ENCODE data around the gene C21orf91. TPM values are rescaled to one million over a fixed set of nuclear protein-coding genes. Genes with fewer than 3 reads are reported as not detected.

C21orf91 gene
- polyA plus RNA-seq, 6 donors from 2014 or later, result 18.5 to 35.2 (median 32.9) TPM

DNA sequence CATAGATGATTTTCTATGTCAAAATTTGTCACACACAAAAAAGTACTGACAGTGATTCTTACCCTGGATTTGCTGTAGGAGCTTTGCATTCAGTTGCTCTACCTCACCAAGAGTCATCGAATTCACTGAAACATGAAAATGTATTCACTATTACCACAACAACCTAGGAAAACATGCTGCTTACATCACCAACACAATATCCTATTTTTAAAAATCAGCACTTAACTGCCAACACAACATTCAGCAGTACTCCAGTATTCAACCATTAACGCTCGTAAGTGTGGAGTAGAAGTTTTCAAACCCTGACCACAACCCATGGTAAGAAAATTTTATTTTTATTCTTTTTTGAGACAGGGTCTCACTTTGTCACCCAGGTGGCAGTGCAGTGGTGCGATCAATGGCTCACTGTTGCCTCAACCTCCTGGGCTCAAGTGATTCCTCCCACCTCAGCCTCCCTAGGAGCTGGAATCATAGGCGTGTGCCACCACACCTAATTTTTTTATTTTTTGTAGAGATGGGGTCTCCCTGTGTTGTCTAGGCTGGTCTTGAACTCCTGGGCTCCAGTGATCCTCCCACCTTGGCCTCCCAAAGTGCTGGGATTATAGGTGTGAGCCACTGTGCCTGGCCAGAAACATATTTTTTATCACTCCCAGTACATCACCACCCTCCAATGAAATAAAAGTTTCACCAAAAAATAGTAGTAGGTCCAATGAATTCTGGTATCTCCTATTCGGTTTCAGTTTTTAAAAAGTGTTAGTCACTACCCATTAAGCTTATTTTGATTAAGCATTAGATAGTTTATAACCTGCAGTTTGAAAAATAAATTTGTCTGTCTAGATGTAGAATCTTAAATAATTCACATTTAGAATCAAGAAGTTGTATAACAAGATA, 23.8 kb downstream of the C21orf91 start:
- Mint-ChIP-seq H3K4me1 (peaks cover 10 to 32% (median 19%) of the 10 kb centered on the region in 3 donors), H3K9me3 (no peaks in the 10 kb centered on the region), H3K4me3 (peak overlapping the region in 1 of 8 donors; percentile 8), H3K27ac (peak overlapping the region; percentile 2 to 61 (median 45)), H3K36me3 (peaks cover 0 to 17% of the 10 kb centered on the region in 2 donors), H3K27me3 (no peaks in the 10 kb centered on the region)
- ATAC-seq (ENCODE audit: low read depth in 2 of 2), result peak; percentile 41 to 58
- no peak for DNase-seq

DNA sequence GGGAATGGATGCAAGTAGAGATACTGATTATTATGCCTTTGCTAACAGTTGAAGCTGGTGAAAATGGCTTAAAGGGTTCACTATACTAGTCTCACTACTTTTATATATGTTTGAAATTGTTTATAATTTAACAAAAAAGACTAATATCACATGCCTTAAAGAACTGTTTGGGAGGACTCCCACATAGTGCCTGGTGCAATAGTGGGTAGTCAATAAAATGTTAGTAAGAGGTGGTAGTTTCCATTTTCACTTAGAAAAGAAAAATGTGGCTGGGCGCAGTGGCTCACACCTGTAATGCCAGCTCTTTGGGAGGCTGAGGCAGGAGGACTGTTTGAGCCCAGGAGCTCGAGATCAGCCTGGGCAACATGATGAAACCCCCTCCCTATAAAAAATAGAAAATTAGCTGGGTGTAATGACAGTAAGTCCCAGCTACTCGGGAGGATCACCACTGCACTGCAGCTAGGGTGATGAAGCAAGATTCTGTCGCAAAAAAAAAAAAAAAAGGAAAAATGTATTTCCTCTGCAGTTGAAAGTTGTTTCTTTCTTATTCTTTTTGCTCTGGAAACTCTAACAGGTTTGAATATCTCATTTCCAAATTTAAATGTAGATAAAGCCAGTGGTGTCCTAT, 24.5 kb downstream of the C21orf91 start:
- no peaks in the 10 kb centered on the region for H3K9me3 Mint-ChIP-seq
- ATAC-seq (ENCODE audit: low read depth in 2 of 2) (no peak), DNase-seq (no peak)
- H3K4me1 Mint-ChIP-seq, result peaks cover 13 to 36% (median 22%) of the 10 kb centered on the region in 3 donors
- no peaks in the 10 kb centered on the region for H3K27me3 Mint-ChIP-seq
- H3K36me3 Mint-ChIP-seq, result peaks cover 0 to 21% of the 10 kb centered on the region in 2 donors
- H3K4me3 Mint-ChIP-seq, result peak overlapping the region in 4 of 8 donors; percentile 8 to 75 (median 64)
- peak overlapping the region in 4 of 6 donors; percentile 2 to 72 (median 36) for H3K27ac Mint-ChIP-seq

DNA sequence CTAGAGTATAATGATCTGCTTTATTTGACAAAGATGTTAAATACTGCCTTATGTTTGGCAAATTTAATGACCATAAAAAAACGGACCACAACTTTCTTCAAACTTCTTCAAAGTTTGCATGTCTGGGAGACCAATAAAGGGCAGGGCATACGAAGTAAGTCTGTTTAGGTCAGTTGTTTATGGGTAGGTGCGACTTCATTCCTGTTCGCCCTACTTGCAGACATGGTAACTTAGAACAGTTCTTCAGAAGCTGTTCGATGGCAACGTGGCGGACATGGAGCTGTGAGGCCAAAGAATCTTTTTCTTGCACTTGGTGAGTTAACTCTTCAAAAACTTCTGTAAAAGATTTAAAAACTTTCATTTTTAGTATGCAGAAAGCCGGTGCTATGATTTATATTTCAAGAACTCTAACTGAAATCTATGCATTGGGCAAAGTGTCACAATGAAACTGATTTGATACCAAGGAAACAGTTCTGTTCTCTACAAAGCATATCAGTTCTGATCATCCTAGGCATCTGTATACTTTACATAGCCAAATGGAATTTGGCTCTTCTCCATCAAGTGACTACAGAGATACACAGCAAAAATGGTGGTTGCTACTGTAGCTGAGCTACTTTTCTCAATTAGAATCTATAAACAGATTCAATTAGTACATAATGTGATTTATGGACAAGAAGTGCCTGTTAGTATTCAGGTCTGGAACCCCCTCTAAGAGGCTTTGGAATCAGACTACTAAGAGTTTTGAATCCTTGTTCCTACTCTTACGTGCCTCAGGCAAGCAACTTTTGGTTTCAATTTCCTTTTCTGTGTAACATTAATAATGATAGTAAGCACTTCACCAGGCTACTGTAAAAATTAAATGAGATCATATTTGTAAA, 25.7 kb downstream of the C21orf91 start:
- Mint-ChIP-seq H3K4me3 (peak overlapping the region in 7 of 8 donors; percentile 26 to 75 (median 57)), H3K9me3 (no peaks in the 10 kb centered on the region), H3K27me3 (no peaks in the 10 kb centered on the region), H3K27ac (peak overlapping the region in 3 of 6 donors; percentile 2 to 69 (median 52)), H3K36me3 (peaks cover 0 to 21% of the 10 kb centered on the region in 2 donors), H3K4me1 (peaks cover 9 to 35% (median 23%) of the 10 kb centered on the region in 3 donors)
- DNase-seq (no peak), ATAC-seq (ENCODE audit: low read depth in 2 of 2) (peak; percentile 75 to 82)

DNA sequence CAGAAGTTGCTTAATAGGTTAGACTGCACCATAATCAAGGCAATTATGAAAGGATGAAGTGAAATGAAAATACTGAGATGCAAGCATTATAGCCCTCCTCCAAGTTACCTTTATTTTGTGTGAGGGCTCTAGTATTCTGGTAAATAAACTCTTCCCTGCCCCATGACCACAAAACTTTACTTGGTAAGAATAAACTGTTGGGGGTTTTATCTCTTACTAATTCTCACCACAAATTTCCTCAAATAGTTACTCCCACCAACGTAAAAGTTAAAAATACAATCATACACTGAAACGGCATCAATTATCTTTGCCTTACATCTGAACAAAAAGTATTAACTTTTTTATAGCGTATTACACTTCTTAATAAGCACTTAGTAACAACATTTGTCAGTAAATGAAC, 29.5 kb downstream of the C21orf91 start:
- Mint-ChIP-seq H3K36me3 (peaks cover 6 to 21% of the 10 kb centered on the region in 2 donors), H3K9me3 (peaks cover 0 to 2% (median 0%) of the 10 kb centered on the region in 7 donors), H3K4me1 (peaks cover 15 to 39% (median 24%) of the 10 kb centered on the region in 3 donors), H3K27me3 (no peaks in the 10 kb centered on the region), H3K27ac (peak overlapping the region in 2 of 6 donors; percentile 6 to 39), H3K4me3 (no peak overlapping the region)
- ATAC-seq (ENCODE audit: low read depth in 2 of 2) (no peak), DNase-seq (no peak)

DNA sequence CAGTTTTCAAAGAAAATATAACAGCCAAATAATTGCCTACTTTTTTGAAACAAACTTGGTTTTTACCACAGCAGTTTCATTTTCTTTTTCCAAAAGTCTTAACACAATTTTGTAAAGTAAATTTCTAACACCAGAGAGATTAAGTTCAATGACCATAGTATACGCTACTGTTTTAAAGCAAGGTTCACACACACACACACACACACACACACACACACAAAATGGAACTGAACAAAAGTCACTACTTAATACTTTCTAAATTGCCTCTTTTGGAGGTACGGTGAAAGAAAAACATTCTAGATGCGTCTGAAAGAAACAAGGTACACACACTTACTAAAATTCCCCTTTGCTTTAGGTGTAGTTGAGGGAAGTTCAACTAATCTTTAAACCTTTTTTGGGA, 30.1 kb downstream of the C21orf91 start:
- Mint-ChIP-seq H3K9me3 (peaks cover 0 to 2% (median 0%) of the 10 kb centered on the region in 7 donors), H3K27me3 (no peaks in the 10 kb centered on the region), H3K36me3 (peaks cover 6 to 21% of the 10 kb centered on the region in 2 donors), H3K4me1 (peaks cover 21 to 44% (median 26%) of the 10 kb centered on the region in 3 donors), H3K4me3 (no peak overlapping the region), H3K27ac (peak overlapping the region in 2 of 6 donors; percentile 30 to 36)
- no peak for DNase-seq
- no peak for ATAC-seq (ENCODE audit: low read depth in 2 of 2)

DNA sequence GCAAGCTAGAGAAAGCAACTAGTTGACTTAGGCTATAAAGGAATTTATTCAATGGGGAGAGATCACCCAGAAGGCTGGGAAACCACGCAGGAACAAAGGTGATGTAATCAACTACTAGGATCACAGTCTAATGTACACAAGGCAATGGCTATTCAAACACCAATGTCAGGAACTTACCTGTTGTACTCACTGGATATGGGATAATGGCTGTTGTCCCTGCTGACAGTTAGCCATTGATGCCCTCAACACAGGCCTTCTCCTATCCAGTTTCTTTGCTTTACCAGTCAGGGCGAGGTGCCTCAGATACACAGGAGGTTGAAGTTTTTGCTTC, 32.3 kb downstream of the C21orf91 start:
- ATAC-seq (ENCODE audit: low read depth in 2 of 2), result no peak
- no peak for DNase-seq
- Mint-ChIP-seq H3K9me3 (peaks cover 0 to 2% (median 0%) of the 10 kb centered on the region in 7 donors), H3K27ac (peak overlapping the region in 1 of 6 donors; percentile 14), H3K27me3 (no peaks in the 10 kb centered on the region), H3K4me1 (peaks cover 36 to 53% (median 44%) of the 10 kb centered on the region in 3 donors), H3K36me3 (peaks cover 6 to 21% of the 10 kb centered on the region in 2 donors), H3K4me3 (no peak overlapping the region)

DNA sequence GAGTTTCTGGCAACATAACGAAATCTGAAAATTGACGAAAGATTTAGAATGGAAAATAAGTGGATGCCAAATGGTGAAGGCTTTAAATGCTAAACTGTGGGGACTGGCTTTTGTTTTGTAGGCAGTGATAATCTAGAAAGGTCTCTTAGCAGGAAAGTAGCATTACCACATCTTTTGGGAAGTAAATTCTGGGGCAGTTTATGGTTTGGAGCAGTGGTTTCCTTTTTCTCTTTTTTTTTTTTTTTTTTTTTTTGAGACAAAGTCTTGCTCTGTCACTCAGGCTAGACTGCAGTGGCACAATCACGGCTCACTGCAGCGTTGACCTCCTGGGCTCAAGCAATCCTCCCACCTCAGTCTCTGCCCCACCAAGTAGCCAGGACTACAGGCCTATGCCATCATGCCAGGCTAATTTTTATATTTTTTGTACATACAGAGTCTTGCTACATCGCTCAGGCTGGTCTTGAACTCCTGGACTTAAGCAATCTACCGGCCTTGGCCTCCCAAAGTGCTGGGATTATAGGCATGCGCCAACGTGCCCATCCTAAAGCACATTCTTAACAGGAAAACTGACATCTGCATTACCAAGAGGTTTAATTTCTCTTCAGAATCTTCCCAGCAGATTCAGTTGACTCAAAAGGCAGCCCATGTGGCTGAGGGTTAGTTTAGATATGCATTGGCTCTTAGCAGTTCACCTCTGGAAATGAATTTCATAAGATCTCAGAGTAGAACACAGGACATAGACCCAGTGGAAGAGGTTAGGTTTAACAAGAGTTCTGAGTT, 32.9 kb downstream of the C21orf91 start:
- H3K4me1 Mint-ChIP-seq, result peaks cover 39 to 58% (median 50%) of the 10 kb centered on the region in 3 donors
- H3K36me3 Mint-ChIP-seq, result peaks cover 6 to 16% of the 10 kb centered on the region in 2 donors
- H3K9me3 Mint-ChIP-seq, result peaks cover 0 to 2% (median 0%) of the 10 kb centered on the region in 7 donors
- H3K27me3 Mint-ChIP-seq, result no peaks in the 10 kb centered on the region
- no peak overlapping the region for H3K27ac Mint-ChIP-seq
- DNase-seq (no peak), ATAC-seq (ENCODE audit: low read depth in 2 of 2) (no peak)
- H3K4me3 Mint-ChIP-seq, result no peak overlapping the region

DNA sequence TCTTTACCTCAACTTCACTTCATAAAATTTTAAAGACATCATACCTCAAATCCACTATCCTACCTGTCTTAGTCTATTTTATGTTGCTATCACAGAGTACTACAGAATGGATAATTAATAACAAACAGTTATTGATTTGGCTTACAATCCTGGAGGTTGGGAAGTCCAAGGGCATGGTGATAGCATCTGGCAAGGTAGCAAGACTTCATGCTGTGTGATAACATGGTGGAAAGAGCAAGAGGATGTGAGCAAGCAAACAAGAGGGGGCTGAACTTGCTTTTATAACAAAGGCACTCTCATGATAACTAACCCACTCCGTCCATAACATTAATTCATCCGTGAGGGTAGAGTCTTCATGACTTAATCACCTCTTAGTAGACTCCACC, 33.8 kb downstream of the C21orf91 start:
- Mint-ChIP-seq H3K27me3 (no peaks in the 10 kb centered on the region), H3K27ac (peak overlapping the region in 2 of 6 donors; percentile 44 to 87), H3K4me1 (peaks cover 48 to 65% (median 58%) of the 10 kb centered on the region in 3 donors), H3K4me3 (peak overlapping the region in 4 of 8 donors; percentile 57 to 93 (median 62)), H3K9me3 (peaks cover 0 to 2% (median 0%) of the 10 kb centered on the region in 7 donors), H3K36me3 (peaks cover 6 to 15% of the 10 kb centered on the region in 2 donors)
- ATAC-seq (ENCODE audit: low read depth in 2 of 2), result no peak
- no peak for DNase-seq

DNA sequence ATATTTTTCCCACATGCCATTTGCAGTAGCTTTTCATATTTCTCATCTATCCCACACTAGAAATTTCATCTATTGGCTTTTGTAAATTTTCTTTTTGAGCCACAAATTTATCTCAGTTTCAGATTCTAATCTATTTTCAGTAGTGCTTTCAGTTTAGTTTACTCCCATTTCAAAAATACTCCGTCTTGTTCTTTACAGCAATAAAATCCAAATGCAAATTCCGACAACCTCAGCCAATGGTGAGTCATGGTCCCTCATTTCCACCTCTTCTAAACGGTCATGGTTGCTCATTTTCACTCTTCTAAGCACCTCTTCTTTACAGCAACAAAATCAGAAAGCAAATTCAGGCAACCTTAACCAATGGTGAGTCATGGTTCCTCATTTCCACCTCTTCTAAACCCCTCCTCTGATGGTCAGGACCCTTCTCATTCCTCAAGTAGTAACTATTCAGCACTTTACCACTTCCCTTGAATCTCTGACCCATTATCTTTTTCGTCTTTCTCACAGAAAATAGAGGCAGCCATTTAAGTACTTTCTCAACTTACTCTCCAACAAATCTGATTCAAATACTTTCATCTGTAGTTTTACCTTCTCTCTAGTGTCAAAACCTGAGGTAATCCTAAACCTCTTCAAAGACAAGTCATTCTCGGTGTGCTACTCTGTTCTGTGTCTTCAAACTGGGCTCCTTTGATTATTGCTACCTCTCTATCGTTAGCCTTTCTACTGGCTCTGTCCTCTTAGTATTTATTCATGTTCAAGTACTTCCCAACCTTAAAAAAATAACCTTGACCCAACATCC, 34.4 kb downstream of the C21orf91 start:
- peak in 1 of 2 donors; percentile 14 for ATAC-seq (ENCODE audit: low read depth in 2 of 2)
- H3K9me3 Mint-ChIP-seq, result peaks cover 0 to 2% (median 0%) of the 10 kb centered on the region in 7 donors
- H3K27me3 Mint-ChIP-seq, result peaks cover 0 to 1% (median 0%) of the 10 kb centered on the region in 3 donors
- H3K27ac Mint-ChIP-seq, result peak overlapping the region in 5 of 6 donors; percentile 10 to 92 (median 70)
- peaks cover 6 to 14% of the 10 kb centered on the region in 2 donors for H3K36me3 Mint-ChIP-seq
- H3K4me1 Mint-ChIP-seq, result peaks cover 53 to 68% (median 62%) of the 10 kb centered on the region in 3 donors
- no peak for DNase-seq
- H3K4me3 Mint-ChIP-seq, result peak overlapping the region; percentile 1 to 93 (median 82)

DNA sequence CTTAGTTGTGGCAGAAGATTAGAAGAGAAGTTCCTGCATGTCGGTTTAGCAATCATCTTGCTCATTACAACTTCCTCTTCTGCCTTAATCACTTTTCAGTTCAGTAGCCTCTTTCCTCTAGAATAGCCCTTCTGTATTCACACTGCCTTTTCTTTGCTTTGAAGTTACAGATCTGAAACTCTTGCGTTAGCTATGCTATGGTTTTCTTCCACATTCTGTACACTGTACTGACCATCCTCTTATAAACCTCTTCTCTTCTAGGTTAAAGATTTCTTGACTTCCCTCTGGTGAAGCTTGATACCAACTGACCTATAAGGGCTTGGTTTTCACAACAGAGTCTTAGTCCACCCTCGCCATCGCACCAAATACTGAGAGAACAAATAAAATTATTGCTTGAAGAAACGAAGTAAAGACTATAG, 35.0 kb downstream of the C21orf91 start:
- ATAC-seq (ENCODE audit: low read depth in 2 of 2) (peak; percentile 76 to 77), DNase-seq (no peak)
- H3K4me1 Mint-ChIP-seq, result peaks cover 53 to 68% (median 58%) of the 10 kb centered on the region in 3 donors
- peak overlapping the region; percentile 61 to 93 (median 86) for H3K4me3 Mint-ChIP-seq
- peaks cover 6 to 15% of the 10 kb centered on the region in 2 donors for H3K36me3 Mint-ChIP-seq
- H3K27ac Mint-ChIP-seq, result peak overlapping the region; percentile 53 to 95 (median 89)
- H3K9me3 Mint-ChIP-seq, result peaks cover 0 to 2% (median 0%) of the 10 kb centered on the region in 7 donors
- H3K27me3 Mint-ChIP-seq, result peaks cover 0 to 3% (median 0%) of the 10 kb centered on the region in 3 donors

DNA sequence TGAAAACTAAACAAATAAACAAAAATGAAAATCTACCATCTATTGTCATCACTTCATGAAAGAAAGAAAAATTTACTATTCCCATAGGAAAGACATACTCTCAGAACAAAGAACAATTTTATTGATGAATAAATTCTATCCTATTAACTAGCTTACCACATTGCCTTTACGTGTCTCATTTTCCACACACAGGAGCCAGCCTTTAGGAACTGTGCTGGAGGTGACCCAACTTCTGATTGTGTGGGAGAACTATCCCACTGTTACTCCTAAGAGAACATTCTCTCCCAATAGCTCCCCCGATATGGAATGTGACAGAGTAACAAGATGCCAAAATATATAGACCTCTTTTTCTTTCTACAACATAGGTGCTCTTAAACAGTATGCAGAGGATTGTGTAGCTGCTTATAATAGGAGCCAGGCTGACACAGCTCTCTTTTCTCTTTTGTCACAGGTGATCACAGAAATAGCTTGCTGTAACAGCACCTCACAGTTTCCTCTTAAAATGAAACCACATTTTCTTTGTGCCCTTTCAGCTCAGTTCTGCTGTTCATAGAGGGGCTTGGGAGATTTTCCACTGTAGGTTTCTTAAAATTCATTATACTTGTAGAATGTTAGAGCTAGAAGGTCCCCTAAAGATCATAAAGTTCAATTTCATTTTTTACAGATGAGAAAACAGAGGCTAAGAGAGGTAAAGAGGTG, 35.5 kb downstream of the C21orf91 start:
- peak overlapping the region; percentile 53 to 95 (median 89) for H3K27ac Mint-ChIP-seq
- ATAC-seq (ENCODE audit: low read depth in 2 of 2) (peak; percentile 60 to 75), DNase-seq (peak; percentile 49)
- H3K9me3 Mint-ChIP-seq, result peaks cover 0 to 2% (median 0%) of the 10 kb centered on the region in 7 donors
- H3K27me3 Mint-ChIP-seq, result peaks cover 0 to 3% (median 0%) of the 10 kb centered on the region in 3 donors
- peaks cover 6 to 15% of the 10 kb centered on the region in 2 donors for H3K36me3 Mint-ChIP-seq
- peaks cover 53 to 65% (median 55%) of the 10 kb centered on the region in 3 donors for H3K4me1 Mint-ChIP-seq
- H3K4me3 Mint-ChIP-seq, result peak overlapping the region; percentile 61 to 93 (median 86)
